Measurements from ENCODE around the gene DIAPH2. TPM values are rescaled to one million over a fixed set of nuclear protein-coding genes. Genes with fewer than 3 reads are reported as not detected.

The DIAPH2 gene
- total RNA-seq, 1 experiment from 2014 or later = 10.4 TPM

- POLR2A ChIA-PET (ENCODE audit: low non-redundant PET) = no interaction called here
- DNase-seq (ENCODE audit: low spot score) = no peak
- no peak overlapping the region for H3K4me3 ChIP-seq (ENCODE audit: low read depth, low read length, poor library complexity, severe bottlenecking)
- H3K27me3 ChIP-seq (replicated peaks; ENCODE audit: insufficient read depth, low read depth, low read length, poor library complexity) = no peaks in the 10 kb centered on the region
- CTCF ChIA-PET = no interaction called here
- intact Hi-C loops (cut with micrococcal nuclease; ENCODE audit: unreplicated experiment) = no loop called here
- H3K4me1 ChIP-seq (ENCODE audit: insufficient read depth, low read length, poor library complexity, severe bottlenecking) = no peaks in the 10 kb centered on the region
- H3K9me3 ChIP-seq (ENCODE audit: low read depth, low read length, poor library complexity, severe bottlenecking) = no peaks in the 10 kb centered on the region
- no peak overlapping the region for H3K27ac ChIP-seq (ENCODE audit: low read depth, low read length, poor library complexity, severe bottlenecking)
- no TSS peak for BruUV-seq (replicated peaks)
- no peaks in the 10 kb centered on the region for H3K36me3 ChIP-seq (ENCODE audit: insufficient read depth, low read length, poor library complexity, severe bottlenecking)
- no peak for TF ChIP-seq CTCF (conservative IDR thresholded peaks at IDR 0.05; ENCODE audit: low read depth, low read length)
- TF ChIP-seq EZH2 (IDR thresholded peaks at IDR 0.05; ENCODE audit: borderline replicate concordance, low read depth, low read length, poor library complexity, severe bottlenecking) = no peak
Observed at GRCh38 chrX:97524997-97525396, 840.4 kb downstream of the DIAPH2 start.

- TF ChIP-seq CTCF (conservative IDR thresholded peaks at IDR 0.05; ENCODE audit: low read depth, low read length) (no peak), EZH2 (IDR thresholded peaks at IDR 0.05; ENCODE audit: borderline replicate concordance, low read depth, low read length, poor library complexity, severe bottlenecking) (no peak)
- intact Hi-C loops (cut with micrococcal nuclease; ENCODE audit: unreplicated experiment) = no loop called here
- Histone ChIP-seq H3K4me3 (ENCODE audit: low read depth, low read length, poor library complexity, severe bottlenecking) (no peak overlapping the region), H3K27me3 (replicated peaks; ENCODE audit: insufficient read depth, low read depth, low read length, poor library complexity) (no peaks in the 10 kb centered on the region), H3K9me3 (ENCODE audit: low read depth, low read length, poor library complexity, severe bottlenecking) (peaks cover 6% of the 10 kb centered on the region), H3K36me3 (ENCODE audit: insufficient read depth, low read length, poor library complexity, severe bottlenecking) (no peaks in the 10 kb centered on the region), H3K4me1 (ENCODE audit: insufficient read depth, low read length, poor library complexity, severe bottlenecking) (no peaks in the 10 kb centered on the region), H3K27ac (ENCODE audit: low read depth, low read length, poor library complexity, severe bottlenecking) (no peak overlapping the region)
- CTCF ChIA-PET = no interaction called here
- no peak for DNase-seq (ENCODE audit: low spot score)
- POLR2A ChIA-PET (ENCODE audit: low non-redundant PET) = no interaction called here
- no TSS peak for BruUV-seq (replicated peaks)
Observed at GRCh38 chrX:97525981-97526380, 841.3 kb downstream of the DIAPH2 start.

GRCh38 chrX:97527725-97528124 lies 843.1 kb downstream of the DIAPH2 start:
- H3K4me1 ChIP-seq (ENCODE audit: insufficient read depth, low read length, poor library complexity, severe bottlenecking) = no peaks in the 10 kb centered on the region
- no peaks in the 10 kb centered on the region for H3K27me3 ChIP-seq (replicated peaks; ENCODE audit: insufficient read depth, low read depth, low read length, poor library complexity)
- no peak overlapping the region for H3K4me3 ChIP-seq (ENCODE audit: low read depth, low read length, poor library complexity, severe bottlenecking)
- peaks cover 6% of the 10 kb centered on the region for H3K9me3 ChIP-seq (ENCODE audit: low read depth, low read length, poor library complexity, severe bottlenecking)
- ChIA-PET POLR2A (ENCODE audit: low non-redundant PET) (no interaction called here), CTCF (no interaction called here)
- intact Hi-C loops (cut with micrococcal nuclease; ENCODE audit: unreplicated experiment) = no loop called here
- no peak overlapping the region for H3K27ac ChIP-seq (ENCODE audit: low read depth, low read length, poor library complexity, severe bottlenecking)
- no peak for DNase-seq (ENCODE audit: low spot score)
- TF ChIP-seq EZH2 (IDR thresholded peaks at IDR 0.05; ENCODE audit: borderline replicate concordance, low read depth, low read length, poor library complexity, severe bottlenecking) (no peak), CTCF (conservative IDR thresholded peaks at IDR 0.05; ENCODE audit: low read depth, low read length) (no peak)
- no peaks in the 10 kb centered on the region for H3K36me3 ChIP-seq (ENCODE audit: insufficient read depth, low read length, poor library complexity, severe bottlenecking)
- BruUV-seq (replicated peaks) = no TSS peak
